Adrenal gland (tissue), 12 donors: ENCODE data around the gene EMX1. TPM values are rescaled to one million over a fixed set of nuclear protein-coding genes. Genes with fewer than 3 reads are reported as not detected.

Experiments
- DNase-seq, 7 donors: peaks; one replicate each; pipeline ENCODE4 v3.0.0-alpha.2; 2019 to 2020
- H3K27ac ChIP-seq, 5 donors: fragments of 200-600 bp; sonication (generic) in 4 of 5; 1 replicate in 3 of 5; 2 replicates in 2 of 5; pipeline versions ENCODE4 v1.5.1 to v1.8.0; 2016 to 2020; ENCODE audit warnings: mild to moderate bottlenecking in 1 of 5
- H3K27me3 ChIP-seq: fragments of 200-600 bp; 2 replicates; pipeline ENCODE4 v1.8.0; 2021
- H3K36me3 ChIP-seq, 2 donors: fragments of 200-600 bp; replicated peaks in 1 of 2; 1 replicate in 1 of 2; 2 replicates in 1 of 2; pipeline versions ENCODE4 v1.5.1 to v1.8.0; 2018 to 2022
- H3K4me1 ChIP-seq, 2 donors: fragments of 200-600 bp; replicated peaks in 1 of 2; 1 replicate in 1 of 2; 2 replicates in 1 of 2; pipeline versions ENCODE4 v1.5.1 to v1.8.0; 2018 to 2021
- H3K4me3 ChIP-seq, 4 donors: fragments of 200-600 bp; sonication (generic) in 3 of 4; one replicate each; pipeline ENCODE4 v1.5.1; 2016 to 2018
- H3K9me3 ChIP-seq, 3 donors: fragments of 200-600 bp; sonication (generic) in 1 of 3; replicated peaks in 1 of 3; 1 replicate in 2 of 3; 2 replicates in 1 of 3; pipeline versions ENCODE4 v1.5.1 to v1.8.0; 2016 to 2021
- POLR2A ChIP-seq, 2 donors: fragments of 450-650 bp; IDR thresholded peaks; one replicate each; pipeline ENCODE4 v1.6.1; 2017; ENCODE audit warnings: antibody characterized with exemption in 2 of 2, mild to moderate bottlenecking in 2 of 2, moderate library complexity in 1 of 2
- WGBS, 4 donors: extraction: QIAGEN DNeasy Blood & Tissue Kit in 2 of 4; methylation state at CpG; one replicate each; pipeline versions ENCODE4 v1.1.5 to v1.1.7; 2013 to 2017; 5-methylcytosine and 5-hydroxymethylcytosine counted together
- intact Hi-C, 2 donors: fragments of 100-400 bp; cut with DNase I; formaldehyde crosslinking; loops; one replicate each; pipeline versions ENCODE4 v1.14.1 to v1.15.0; 2022 to 2023
- polyA plus RNA-seq, 3 donors: library from polyadenylated mRNA; stranded (reverse); fragments of 200-250 nt in 2 of 3; fragments of 350-450 nt in 1 of 3; fragmentation: Illumina TruSeq in 1 of 3; extraction: RNeasy Lipid Tissue Mini Kit (QIAGEN cat#74804) in 1 of 3; gene quantifications; one replicate each; pipeline ENCODE4 v1.2.3, GENCODE V29; 2013 to 2014
- total RNA-seq, 9 donors: library from RNA; depleted of rRNA in 4 of 9; stranded (reverse); fragments of >200 nt in 4 of 9; fragments of 120-200 nt in 1 of 9; fragmentation: NEBNext Ultra II Directional in 1 of 9; extraction: Animal tissue kit (Norgen Biotek cat#: 25700) in 1 of 9; gene quantifications; one replicate each; pipeline versions ENCODE4 v1.1.0 to v1.2.4, GENCODE V29; 2013 to 2023
- TF ChIP-seq, protein P1 (sequence below), 6 experiments: fragments of 450-650 bp in 4 of 6; fragments of 200-600 bp in 2 of 6; sonication (generic) in 1 of 6; IDR thresholded peaks; 1 replicate in 5 of 6; 2 replicates in 1 of 6; pipeline versions ENCODE4 v1.5.1 to v1.8.0; 2016 to 2021; ENCODE audit warnings: antibody characterized with exemption in 6 of 6, mild to moderate bottlenecking in 2 of 6, moderate library complexity in 1 of 6
- donor health status: healthy with polysubstance abuse.
- donor health status: Bipolar disorder and iron deficiency.
- donor health status: DM: yes; HTN: yes; CAD: no.
- donor health status: DM: no; HTN: no; CAD: no.
- donor health status: DM: no; HTN: no; CAD: no.
- donor health status: DM: yes; HTN: yes; CAD: no.

Gene EMX1
- total and polyA plus RNA-seq, 12 donors = 0.10 to 0.15 TPM; not detected in 10

DNA sequence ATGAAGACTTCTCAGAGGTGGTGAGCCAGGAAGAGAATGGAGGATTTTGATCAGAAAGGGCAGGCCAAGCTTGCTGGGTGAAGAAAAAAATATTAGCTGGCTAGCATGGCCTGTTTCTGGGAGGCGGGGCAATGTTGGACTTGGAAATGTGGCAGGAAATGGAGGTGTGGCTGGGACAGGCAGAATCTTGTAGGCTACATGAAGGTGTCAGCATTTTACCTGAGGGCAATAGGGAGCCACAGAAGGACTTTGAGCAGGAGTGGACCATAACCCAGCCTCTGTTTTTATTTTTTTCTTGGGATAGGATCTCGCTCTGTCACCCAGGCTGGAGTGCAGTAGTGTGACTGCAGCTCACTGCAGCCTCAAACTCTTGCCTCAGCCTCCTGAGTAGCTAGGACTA is 31.7 kb downstream of the EMX1 start:
- Histone ChIP-seq H3K9me3 (no peaks in the 10 kb centered on the region), H3K4me3 (no peak overlapping the region), H3K36me3 (no peaks in the 10 kb centered on the region), H3K4me1 (no peaks in the 10 kb centered on the region), H3K27ac (no peak overlapping the region), H3K27me3 (no peaks in the 10 kb centered on the region)
- TF ChIP-seq, protein P1, sequence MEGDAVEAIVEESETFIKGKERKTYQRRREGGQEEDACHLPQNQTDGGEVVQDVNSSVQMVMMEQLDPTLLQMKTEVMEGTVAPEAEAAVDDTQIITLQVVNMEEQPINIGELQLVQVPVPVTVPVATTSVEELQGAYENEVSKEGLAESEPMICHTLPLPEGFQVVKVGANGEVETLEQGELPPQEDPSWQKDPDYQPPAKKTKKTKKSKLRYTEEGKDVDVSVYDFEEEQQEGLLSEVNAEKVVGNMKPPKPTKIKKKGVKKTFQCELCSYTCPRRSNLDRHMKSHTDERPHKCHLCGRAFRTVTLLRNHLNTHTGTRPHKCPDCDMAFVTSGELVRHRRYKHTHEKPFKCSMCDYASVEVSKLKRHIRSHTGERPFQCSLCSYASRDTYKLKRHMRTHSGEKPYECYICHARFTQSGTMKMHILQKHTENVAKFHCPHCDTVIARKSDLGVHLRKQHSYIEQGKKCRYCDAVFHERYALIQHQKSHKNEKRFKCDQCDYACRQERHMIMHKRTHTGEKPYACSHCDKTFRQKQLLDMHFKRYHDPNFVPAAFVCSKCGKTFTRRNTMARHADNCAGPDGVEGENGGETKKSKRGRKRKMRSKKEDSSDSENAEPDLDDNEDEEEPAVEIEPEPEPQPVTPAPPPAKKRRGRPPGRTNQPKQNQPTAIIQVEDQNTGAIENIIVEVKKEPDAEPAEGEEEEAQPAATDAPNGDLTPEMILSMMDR (IDR thresholded peaks at IDR 0.05) = no peak
- TF ChIP-seq POLR2A (IDR thresholded peaks at IDR 0.05) = no peak
- intact Hi-C loops = no loop called here
- WGBS, 4 donors = 96 to 100% (median 97%) methylated on average over 2 of the region's 2 CpGs
- DNase-seq = no peak

DNA sequence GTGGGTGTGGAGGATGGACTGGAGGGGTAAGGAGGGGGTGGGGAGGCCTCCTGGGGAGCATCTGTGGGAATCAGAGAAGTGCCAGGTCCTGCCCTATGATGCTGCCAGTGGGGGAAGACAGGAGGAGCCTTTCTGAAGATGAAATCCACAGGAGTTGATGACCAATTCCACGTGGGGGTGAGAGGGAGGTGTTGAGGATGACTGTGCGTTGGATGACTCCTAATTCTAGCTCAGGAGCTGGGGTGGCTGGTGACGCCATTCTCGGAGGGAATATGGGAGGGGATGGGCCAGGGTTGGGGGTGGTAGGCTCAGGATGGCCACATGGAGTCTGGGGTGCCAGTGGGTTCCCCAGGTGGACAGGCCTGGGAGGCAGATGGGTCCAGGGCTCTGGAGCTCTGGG is 32.3 kb downstream of the EMX1 start:
- TF ChIP-seq, protein P1 (IDR thresholded peaks at IDR 0.05) = no peak
- no peak for TF ChIP-seq POLR2A (IDR thresholded peaks at IDR 0.05)
- 85 to 98% (median 89%) methylated on average over 4 of the region's 4 CpGs for WGBS, 4 donors
- H3K27me3 ChIP-seq = no peaks in the 10 kb centered on the region
- H3K4me3 ChIP-seq = no peak overlapping the region
- H3K4me1 ChIP-seq = no peaks in the 10 kb centered on the region
- no peaks in the 10 kb centered on the region for H3K36me3 ChIP-seq
- H3K27ac ChIP-seq = no peak overlapping the region
- intact Hi-C loops = no loop called here
- no peak for DNase-seq
- no peaks in the 10 kb centered on the region for H3K9me3 ChIP-seq

DNA sequence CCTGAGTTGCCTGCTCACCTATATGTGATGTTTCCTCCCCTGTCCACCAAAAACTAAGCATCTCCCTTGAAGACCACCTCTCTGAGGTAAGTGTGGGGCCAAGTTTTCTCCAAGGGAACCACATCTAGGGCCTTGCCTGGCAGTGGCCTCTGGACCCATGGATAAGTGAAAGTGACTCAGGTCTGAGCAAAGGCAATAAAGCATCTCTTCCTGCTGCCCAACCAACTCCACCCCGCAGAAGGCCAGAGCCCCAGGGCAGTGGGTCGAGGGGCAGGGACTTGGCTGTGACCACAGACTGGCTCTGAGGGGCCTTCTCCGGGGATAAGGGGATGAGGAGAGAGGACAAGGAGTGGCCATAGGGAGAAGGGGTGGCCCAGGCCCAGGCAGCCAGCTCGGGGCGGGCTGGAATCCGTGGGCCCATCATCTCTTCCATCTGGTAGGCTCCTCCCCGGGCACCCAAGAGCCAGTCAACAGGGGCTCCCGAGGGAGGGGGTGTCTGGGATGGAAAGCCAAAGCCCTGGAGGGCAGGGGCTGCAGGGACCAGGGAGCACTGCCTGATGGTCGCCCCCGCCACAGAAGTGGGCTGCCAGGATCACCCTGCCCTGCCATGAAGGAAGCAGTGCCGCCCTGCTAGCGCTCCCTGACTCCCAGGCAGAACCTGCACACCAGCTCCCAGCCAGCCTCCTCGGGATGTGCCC is 33.4 kb downstream of the EMX1 start:
- no peak for DNase-seq
- H3K27ac ChIP-seq = no peak overlapping the region
- TF ChIP-seq, protein P1 (IDR thresholded peaks at IDR 0.05) = no peak
- TF ChIP-seq POLR2A (IDR thresholded peaks at IDR 0.05) = no peak
- no peaks in the 10 kb centered on the region for H3K4me1 ChIP-seq
- H3K36me3 ChIP-seq = no peaks in the 10 kb centered on the region
- no peak overlapping the region for H3K4me3 ChIP-seq
- intact Hi-C loops = no loop called here
- WGBS, 4 donors = 84 to 91% (median 88%) methylated on average over 8 to 12 of the region's 13 CpGs
- no peaks in the 10 kb centered on the region for H3K9me3 ChIP-seq
- H3K27me3 ChIP-seq = no peaks in the 10 kb centered on the region

DNA sequence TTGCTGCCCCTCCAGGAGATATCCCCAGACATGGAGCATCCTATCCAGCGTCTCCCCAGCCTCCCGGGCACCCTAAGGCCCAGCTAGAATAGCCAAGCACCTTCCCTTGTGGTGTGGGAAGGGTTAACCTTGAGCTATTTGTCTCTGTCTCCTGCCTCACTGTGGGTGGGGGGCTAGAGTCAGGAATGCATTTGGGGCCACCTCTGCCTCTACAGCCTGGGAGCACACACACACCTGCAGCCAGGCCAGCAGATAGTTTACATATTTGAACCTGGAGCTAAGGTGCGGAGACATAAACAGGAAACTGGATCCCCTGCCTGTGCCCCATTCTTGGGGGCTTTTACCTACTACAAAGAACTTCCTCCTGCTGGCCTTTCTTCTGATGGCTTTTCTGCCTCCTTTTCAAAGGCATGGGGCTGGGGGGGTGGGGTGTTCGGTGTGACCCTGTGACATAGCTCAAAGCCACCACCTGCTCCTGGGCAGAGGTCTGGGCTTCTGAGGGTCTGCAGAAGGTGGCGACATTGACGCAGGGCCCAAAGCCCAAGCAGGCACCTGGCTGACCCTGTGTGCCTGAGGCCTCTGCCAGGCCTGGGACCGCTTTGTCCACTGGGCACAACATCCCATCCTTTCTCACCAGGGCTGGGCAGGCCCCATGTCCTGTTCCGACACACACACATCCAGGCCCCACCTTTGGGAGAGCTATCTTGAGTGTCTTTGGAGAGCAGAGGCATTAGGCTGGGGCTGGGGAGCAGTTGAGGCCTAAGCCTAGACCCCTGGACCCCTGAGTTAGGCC is 34.2 kb downstream of the EMX1 start:
- TF ChIP-seq POLR2A (IDR thresholded peaks at IDR 0.05) = no peak
- TF ChIP-seq, protein P1 (IDR thresholded peaks at IDR 0.05) = no peak
- Histone ChIP-seq H3K4me3 (no peak overlapping the region), H3K27ac (no peak overlapping the region), H3K4me1 (no peaks in the 10 kb centered on the region), H3K36me3 (no peaks in the 10 kb centered on the region), H3K27me3 (no peaks in the 10 kb centered on the region), H3K9me3 (no peaks in the 10 kb centered on the region)
- intact Hi-C loops = no loop called here
- DNase-seq = no peak
- WGBS, 4 donors = 90 to 97% (median 92%) methylated on average over 5 to 8 of the region's 8 CpGs
